RWPE1 (cell line): ENCODE results near the gene BSG.

Source experiments
- CTCF ChIA-PET: fragments of 350-600 bp; sonication (Branson Sonifier 250); formaldehyde crosslinking; extraction: SDS; loops from one replicate; lab custom pipeline; 2021; lab: Yijun Ruan, JAX
- POLR2A ChIA-PET: fragments of 400-600 bp; formaldehyde crosslinking; extraction: SDS; loops from one replicate; lab custom pipeline; 2020; ENCODE audit warnings: antibody characterized with exemption; ENCODE audit not compliant: low non-redundant PET; lab: Yijun Ruan, JAX
- DNase-seq: peaks from one replicate; pipeline ENCODE4 v3.0.0; 2012; ENCODE audit warnings: low spot score
- H3K27ac ChIP-seq: fragments of 450-650 bp; 2 replicates; pipeline ENCODE4 v1.5.1; 2017
- CTCF ChIP-seq: fragments of 450-650 bp; conservative IDR thresholded peaks from 2 replicates; pipeline ENCODE4 v1.5.1; 2017; ENCODE audit warnings: low read depth, mild to moderate bottlenecking

The BSG gene

GRCh38 chr19:572140-572742 lies at the start of gene BSG:
BSG (plus strand) TSS chr19:572596; CDS start chr19:572635, 39 bp downstream.
- ChIA-PET POLR2A (interaction anchor here (0.5 to 1.0 kb wide), 2 partner anchors 14 to 40 kb away, joined by 4 to 5 read pairs; no protein-coding TSS in a partner anchor), CTCF (interaction anchor here (0.7 to 1.3 kb wide), 3 partner anchors 12 to 108 kb away, joined by 3 to 5 read pairs (median 4); no protein-coding TSS in a partner anchor)
- peak within 1 kb of the TSS; percentile 99 for H3K27ac ChIP-seq
- TF ChIP-seq CTCF: no peak
- DNase-seq: peak; percentile 98

GRCh38 chr19:522726-523125 lies 49.7 kb upstream of the BSG start:
- no peak for TF ChIP-seq CTCF
- H3K27ac ChIP-seq: no peak overlapping the region
- no peak for DNase-seq
- CTCF ChIA-PET: interaction anchor here (1.2 to 1.4 kb wide), 2 partner anchors 12 to 16 kb away, joined by 5 to 6 read pairs; no protein-coding TSS in a partner anchor
- POLR2A ChIA-PET: no interaction called here

GRCh38 chr19:524062-524674 lies 48.2 kb upstream of the BSG start:
- no peak for TF ChIP-seq CTCF
- DNase-seq: no peak
- ChIA-PET POLR2A (no interaction called here), CTCF (interaction anchor here (0.6 to 0.9 kb wide), 2 partner anchors 13 to 60 kb away, joined by 3 read pairs; no protein-coding TSS in a partner anchor)
- no peak overlapping the region for H3K27ac ChIP-seq

GRCh38 chr19:525029-525428 lies 47.4 kb upstream of the BSG start:
- H3K27ac ChIP-seq: no peak overlapping the region
- DNase-seq: no peak
- ChIA-PET POLR2A (no interaction called here), CTCF (no interaction called here)
- no peak for TF ChIP-seq CTCF

GRCh38 chr19:525857-526419 lies 46.5 kb upstream of the BSG start:
- POLR2A ChIA-PET: interaction anchor here (0.6 kb wide), 1 partner anchor 158 kb away, joined by 12 read pairs; no protein-coding TSS in a partner anchor
- CTCF ChIA-PET: interaction anchor here (0.7 kb wide), 1 partner anchor 102 kb away, joined by 5 read pairs; no protein-coding TSS in a partner anchor
- TF ChIP-seq CTCF: no peak
- no peak overlapping the region for H3K27ac ChIP-seq
- no peak for DNase-seq
